Karpas-422 (cell line): ENCODE results near the gene NPBWR2. TPM values are rescaled to one million over a fixed set of nuclear protein-coding genes. Genes with fewer than 3 reads are reported as not detected.
"Not testable (repeated sequence)": the region's sequence is repeated elsewhere in the genome, so short reads cannot be mapped to it uniquely, and the experiment has no call there.

Experiments used
- DNase-seq: peaks from one replicate; pipeline ENCODE4 v3.0.0-alpha.2; 2015
- H2AFZ ChIP-seq: fragments of 200-600 bp; sonication (generic); 2 replicates; pipeline ENCODE4 v1.6.1; 2014; ENCODE audit warnings: antibody characterized with exemption, low read length, mixed read lengths
- H3K27ac ChIP-seq: fragments of 200-600 bp; sonication (generic); 2 replicates; pipeline ENCODE4 v1.5.1; 2014; ENCODE audit warnings: mild to moderate bottlenecking, low read length, moderate library complexity
- H3K27me3 ChIP-seq: fragments of 200-600 bp; sonication (generic); 2 replicates; pipeline ENCODE4 v1.6.1; 2014; ENCODE audit warnings: low read length, mixed read lengths
- H3K36me3 ChIP-seq: fragments of 200-600 bp; sonication (generic); 2 replicates; pipeline ENCODE4 v1.6.1; 2014; ENCODE audit warnings: low read length, mixed read lengths; ENCODE audit not compliant: insufficient read depth
- H3K4me1 ChIP-seq: fragments of 200-600 bp; sonication (generic); 2 replicates; pipeline ENCODE4 v1.6.1; 2014; ENCODE audit warnings: mild to moderate bottlenecking, low read length, mixed read lengths
- H3K4me2 ChIP-seq: fragments of 200-600 bp; sonication (generic); 2 replicates; pipeline ENCODE4 v1.6.1; 2014; ENCODE audit warnings: low read length, low read depth, mild to moderate bottlenecking; ENCODE audit not compliant: poor library complexity, severe bottlenecking
- H3K4me3 ChIP-seq: fragments of 200-600 bp; sonication (generic); 2 replicates; pipeline ENCODE4 v1.5.1; 2014; ENCODE audit warnings: mild to moderate bottlenecking, antibody characterized with exemption, low read length, mixed read lengths
- H3K79me2 ChIP-seq: fragments of 200-600 bp; sonication (generic); 2 replicates; pipeline ENCODE4 v1.6.1; 2014; ENCODE audit warnings: mild to moderate bottlenecking, low read length, mixed read lengths
- H3K9ac ChIP-seq: fragments of 200-600 bp; sonication (generic); 2 replicates; pipeline ENCODE4 v1.6.0; 2014; ENCODE audit warnings: low read length
- H3K9me2 ChIP-seq: fragments of 200-600 bp; sonication (generic), shearing (Covaris generic); replicated peaks from 2 replicates; pipeline ENCODE4 v1.6.0; 2014; ENCODE audit warnings: mild to moderate bottlenecking, low read length, moderate library complexity; ENCODE audit not compliant: insufficient read depth
- H3K9me3 ChIP-seq: fragments of 300-700, 200-600 bp; sonication (generic); 2 replicates; pipeline ENCODE4 v1.6.1; 2014; ENCODE audit warnings: low read length, mixed read lengths
- H4K20me1 ChIP-seq: fragments of 200-600 bp; sonication (generic); 2 replicates; pipeline ENCODE4 v1.6.1; 2014; ENCODE audit warnings: mild to moderate bottlenecking, antibody characterized with exemption, low read length, low read depth; ENCODE audit not compliant: insufficient read depth
- total RNA-seq: library from RNA; depleted of rRNA; stranded (reverse); fragments of >200 nt; shearing (Covaris generic); gene quantifications from 2 replicates; pipeline ENCODE4 v1.2.3, GENCODE V29; 2014; ENCODE audit warnings: low replicate concordance

The NPBWR2 gene
- total RNA-seq, 1 experiment from 2014 or later: not detected

DNA sequence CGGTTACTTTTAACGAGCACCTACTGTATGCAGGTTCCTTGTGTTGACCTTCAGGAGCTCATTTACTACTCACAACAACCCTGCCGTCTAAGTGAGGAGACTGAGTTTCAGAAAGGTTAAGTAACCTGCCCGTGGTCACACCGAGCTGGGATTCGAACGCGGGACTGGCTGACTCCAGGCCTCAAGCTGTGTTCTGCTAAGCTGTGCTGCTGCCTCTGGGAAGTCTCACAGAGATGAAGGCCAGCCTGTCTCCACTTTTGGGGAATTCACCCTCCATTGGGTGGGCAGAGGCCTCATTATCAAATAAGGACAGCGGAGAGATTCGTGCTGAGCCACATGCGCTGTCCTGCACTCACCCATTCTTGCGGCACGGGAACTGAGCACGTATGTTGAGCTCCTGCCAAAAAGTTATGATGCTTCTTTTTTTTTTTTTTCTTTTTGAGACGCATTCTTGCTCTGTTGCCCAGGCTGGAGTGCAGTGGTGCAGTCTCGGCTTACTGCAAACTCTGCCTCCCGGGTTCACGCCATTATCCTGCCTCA lies 31.0 kb upstream of the NPBWR2 start:
- Histone ChIP-seq H3K9me2 (no peaks in the 10 kb centered on the region), H3K79me2 (no peaks in the 10 kb centered on the region), H3K4me2 (no peak overlapping the region), H3K27ac (no peak overlapping the region), H4K20me1 (no peaks in the 10 kb centered on the region), H3K9me3 (no peaks in the 10 kb centered on the region), H3K9ac (no peak overlapping the region), H3K4me1 (no peaks in the 10 kb centered on the region), H3K36me3 (no peaks in the 10 kb centered on the region), H3K27me3 (no peaks in the 10 kb centered on the region), H3K4me3 (no peak overlapping the region), H2AFZ (no peak overlapping the region)
- no peak for DNase-seq

GRCh38 chr20:64137598-64138031 lies 30.2 kb upstream of the NPBWR2 start:
- Histone ChIP-seq H3K4me1 (no peaks in the 10 kb centered on the region), H3K9ac (no peak overlapping the region), H3K36me3 (no peaks in the 10 kb centered on the region), H3K9me3 (no peaks in the 10 kb centered on the region), H3K4me3 (no peak overlapping the region), H2AFZ (no peak overlapping the region), H3K27me3 (no peaks in the 10 kb centered on the region), H3K4me2 (no peak overlapping the region), H3K9me2 (no peaks in the 10 kb centered on the region), H3K27ac (no peak overlapping the region), H3K79me2 (no peaks in the 10 kb centered on the region), H4K20me1 (no peaks in the 10 kb centered on the region)
- no peak for DNase-seq

- DNase-seq: no peak
- H4K20me1 ChIP-seq: no peaks in the 10 kb centered on the region
- H3K9me2 ChIP-seq: no peaks in the 10 kb centered on the region
- no peak overlapping the region for H3K27ac ChIP-seq
- no peak overlapping the region for H3K9ac ChIP-seq
- H2AFZ ChIP-seq: no peak overlapping the region
- no peak overlapping the region for H3K4me3 ChIP-seq
- H3K79me2 ChIP-seq: no peaks in the 10 kb centered on the region
- no peak overlapping the region for H3K4me2 ChIP-seq
- no peaks in the 10 kb centered on the region for H3K27me3 ChIP-seq
- H3K9me3 ChIP-seq: no peaks in the 10 kb centered on the region
- H3K4me1 ChIP-seq: no peaks in the 10 kb centered on the region
- no peaks in the 10 kb centered on the region for H3K36me3 ChIP-seq
Measured at GRCh38 chr20:64136004-64136710, 28.8 kb upstream of the NPBWR2 start.

DNA sequence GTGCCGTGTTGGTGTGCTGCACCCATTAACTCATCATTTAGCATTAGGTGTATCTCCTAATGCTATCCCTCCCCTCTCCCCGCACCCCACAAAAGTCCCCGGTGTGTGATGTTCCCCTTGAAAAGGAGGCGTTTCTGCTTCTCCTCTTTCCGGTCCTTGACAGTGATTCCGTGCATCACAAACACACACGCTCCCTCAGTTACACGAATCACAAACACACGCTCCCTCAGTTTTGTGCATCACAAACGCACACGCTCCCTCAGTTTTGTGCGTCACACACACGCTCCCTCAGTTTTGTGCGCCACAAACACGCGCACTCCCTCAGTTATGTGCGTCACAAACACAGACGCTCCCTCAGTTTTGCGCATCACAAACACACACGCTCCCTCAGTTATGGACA lies 27.4 kb upstream of the NPBWR2 start:
- H3K79me2 ChIP-seq: not testable (repeated sequence)

DNA sequence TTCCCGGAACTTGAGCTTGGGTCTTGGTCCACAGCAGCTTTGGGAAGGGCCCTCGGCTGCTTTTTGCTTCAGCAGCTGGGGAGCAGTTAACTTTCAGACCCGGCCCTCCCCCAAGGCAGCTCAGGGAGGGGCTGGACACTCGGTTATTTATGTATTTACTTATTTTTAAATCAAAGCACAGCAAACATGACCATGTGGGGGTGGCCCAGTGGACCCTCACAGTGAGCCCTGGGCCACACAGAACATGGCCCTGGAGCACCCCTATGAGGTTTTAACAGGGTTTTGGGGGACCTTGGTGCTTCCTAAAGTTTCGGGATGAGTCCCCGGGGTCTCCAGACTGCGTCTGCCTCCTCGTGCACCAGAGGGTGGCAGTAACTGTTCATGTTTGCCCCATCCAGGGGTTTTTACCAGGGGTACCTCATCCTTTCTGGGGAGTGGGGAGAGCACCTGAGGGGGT lies 26.6 kb upstream of the NPBWR2 start:
- H3K27me3 ChIP-seq: no peaks in the 10 kb centered on the region
- H3K36me3 ChIP-seq: no peaks in the 10 kb centered on the region
- H3K9me3 ChIP-seq: no peaks in the 10 kb centered on the region
- H3K4me2 ChIP-seq: no peak overlapping the region
- no peaks in the 10 kb centered on the region for H3K9me2 ChIP-seq
- no peak overlapping the region for H2AFZ ChIP-seq
- no peak overlapping the region for H3K27ac ChIP-seq
- H3K79me2 ChIP-seq: no peaks in the 10 kb centered on the region
- H3K4me3 ChIP-seq: no peak overlapping the region
- no peaks in the 10 kb centered on the region for H3K4me1 ChIP-seq
- DNase-seq: peak; percentile 60
- H3K9ac ChIP-seq: no peak overlapping the region
- no peaks in the 10 kb centered on the region for H4K20me1 ChIP-seq

More for the DNA sequence above, 27.4 kb upstream of the NPBWR2 start:
- not testable (repeated sequence) for H2AFZ ChIP-seq, H4K20me1 ChIP-seq, H3K27ac ChIP-seq, H3K9me2 ChIP-seq, H3K9ac ChIP-seq, H3K4me2 ChIP-seq, DNase-seq, H3K27me3 ChIP-seq, H3K36me3 ChIP-seq, H3K4me1 ChIP-seq, H3K9me3 ChIP-seq, H3K4me3 ChIP-seq

DNA sequence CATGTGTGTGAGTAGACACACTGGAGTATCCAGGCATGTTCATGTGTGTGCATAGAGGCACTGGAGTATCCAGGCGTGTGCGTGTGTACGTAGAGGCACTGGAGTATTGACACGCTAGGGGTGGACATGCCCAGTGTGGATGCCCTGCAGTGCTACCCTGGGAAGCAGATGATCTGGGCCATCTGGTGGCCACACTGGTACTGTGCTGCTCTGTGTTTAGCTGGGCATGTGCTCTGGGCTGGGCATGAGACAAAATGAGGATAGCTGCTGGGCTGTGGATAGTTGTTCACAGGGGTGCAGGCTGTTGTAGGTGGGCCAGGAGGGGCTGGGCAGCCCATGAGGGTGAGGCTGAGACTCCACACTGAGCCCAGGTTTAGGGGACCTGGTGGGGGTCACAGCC lies 24.0 kb upstream of the NPBWR2 start:
- Histone ChIP-seq H3K4me3 (no peak overlapping the region), H3K4me1 (no peaks in the 10 kb centered on the region), H2AFZ (no peak overlapping the region), H4K20me1 (no peaks in the 10 kb centered on the region), H3K36me3 (no peaks in the 10 kb centered on the region), H3K27me3 (no peaks in the 10 kb centered on the region; the same call in 1 of the 2 replicates), H3K9me3 (no peaks in the 10 kb centered on the region), H3K27ac (no peak overlapping the region), H3K4me2 (no peak overlapping the region), H3K9me2 (no peaks in the 10 kb centered on the region), H3K79me2 (no peaks in the 10 kb centered on the region), H3K9ac (no peak overlapping the region)
- no peak for DNase-seq

DNA sequence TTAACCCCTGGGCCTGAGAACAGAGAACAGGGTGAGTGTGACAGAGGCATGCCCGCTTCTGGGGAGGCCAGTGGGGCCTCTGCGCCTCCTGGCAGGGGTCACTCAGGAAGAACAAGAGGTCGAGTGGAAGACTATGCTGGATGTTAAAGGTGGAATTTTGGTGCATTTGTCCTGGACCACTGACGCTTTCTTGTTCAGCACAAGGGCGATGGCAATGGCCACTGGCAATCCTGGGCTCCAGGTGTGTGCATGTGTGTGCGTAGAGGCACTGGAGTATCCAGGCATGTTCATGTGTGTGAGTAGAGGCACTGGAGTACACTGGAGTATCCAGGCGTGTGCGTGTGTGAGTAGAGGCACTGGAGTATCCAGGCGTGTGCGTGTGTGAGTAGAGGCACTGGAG lies 23.5 kb upstream of the NPBWR2 start:
- Histone ChIP-seq H3K4me1 (no peaks in the 10 kb centered on the region), H3K27ac (no peak overlapping the region), H3K79me2 (no peaks in the 10 kb centered on the region), H3K36me3 (no peaks in the 10 kb centered on the region), H3K27me3 (no peaks in the 10 kb centered on the region; the same call in 1 of the 2 replicates), H2AFZ (no peak overlapping the region), H3K4me2 (no peak overlapping the region), H3K4me3 (no peak overlapping the region), H3K9ac (no peak overlapping the region), H3K9me2 (no peaks in the 10 kb centered on the region), H4K20me1 (no peaks in the 10 kb centered on the region), H3K9me3 (no peaks in the 10 kb centered on the region)
- no peak for DNase-seq

- H3K4me1 ChIP-seq: no peaks in the 10 kb centered on the region
- no peaks in the 10 kb centered on the region for H3K36me3 ChIP-seq
- no peaks in the 10 kb centered on the region for H3K9me3 ChIP-seq
- no peaks in the 10 kb centered on the region for H4K20me1 ChIP-seq
- no peaks in the 10 kb centered on the region; the same call in 1 of the 2 replicates for H3K27me3 ChIP-seq
- H2AFZ ChIP-seq: no peak overlapping the region
- H3K4me2 ChIP-seq: no peak overlapping the region
- H3K27ac ChIP-seq: no peak overlapping the region
- no peak overlapping the region for H3K9ac ChIP-seq
- H3K9me2 ChIP-seq: no peaks in the 10 kb centered on the region
- DNase-seq: no peak
- no peak overlapping the region for H3K4me3 ChIP-seq
- H3K79me2 ChIP-seq: no peaks in the 10 kb centered on the region
Measured at GRCh38 chr20:64130271-64130670, 22.9 kb upstream of the NPBWR2 start.
